GM10266 (cell line): ENCODE measurements around the gene GABRB1.

Experiments
- DNase-seq: peaks from one replicate; pipeline ENCODE4 v3.0.0; 2012; ENCODE audit errors: extremely low spot score
- TF ChIP-seq, protein P1 (sequence below): IDR thresholded peaks from 2 replicates; pipeline ENCODE4 v1.5.1; 2012; ENCODE audit warnings: mild to moderate bottlenecking, low read depth; ENCODE audit not compliant: control insufficient read depth, insufficient read depth; ENCODE audit errors: missing control alignments

Gene GABRB1

DNA sequence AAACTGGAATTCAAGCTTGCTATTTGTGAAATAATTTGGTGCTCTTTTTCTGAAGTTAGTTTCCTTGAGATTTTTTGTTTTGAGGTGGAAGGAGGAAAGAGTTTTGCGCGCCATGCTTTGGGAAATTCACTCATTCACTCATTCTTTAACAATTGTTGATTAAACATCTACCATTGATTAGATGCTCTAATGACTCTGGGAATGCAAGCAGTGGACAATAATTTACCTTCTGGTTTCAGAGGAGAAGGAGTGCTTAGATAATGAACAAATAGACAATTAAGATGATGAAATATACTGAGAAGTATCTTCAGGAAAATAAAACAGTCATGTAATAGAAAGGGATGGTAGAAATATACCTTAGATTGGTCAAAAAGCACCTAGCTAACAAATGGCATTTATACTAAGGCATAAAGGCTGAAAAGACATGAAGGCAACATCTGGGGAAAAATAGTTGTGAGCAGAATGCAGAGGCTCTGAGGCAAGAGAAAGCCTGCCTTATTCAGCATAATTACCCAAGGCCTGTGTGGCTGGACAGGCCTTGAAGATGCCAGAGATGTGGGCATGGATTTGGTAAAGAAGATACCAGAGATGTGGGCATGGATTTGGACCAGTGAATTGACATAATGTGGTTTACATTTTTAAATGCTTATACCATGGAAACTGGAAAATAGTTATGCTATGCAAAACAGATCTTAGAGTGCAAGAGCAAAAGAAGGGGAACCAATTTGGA, 434.9 kb downstream of the GABRB1 start:
- no peak for DNase-seq
- TF ChIP-seq, protein P1, sequence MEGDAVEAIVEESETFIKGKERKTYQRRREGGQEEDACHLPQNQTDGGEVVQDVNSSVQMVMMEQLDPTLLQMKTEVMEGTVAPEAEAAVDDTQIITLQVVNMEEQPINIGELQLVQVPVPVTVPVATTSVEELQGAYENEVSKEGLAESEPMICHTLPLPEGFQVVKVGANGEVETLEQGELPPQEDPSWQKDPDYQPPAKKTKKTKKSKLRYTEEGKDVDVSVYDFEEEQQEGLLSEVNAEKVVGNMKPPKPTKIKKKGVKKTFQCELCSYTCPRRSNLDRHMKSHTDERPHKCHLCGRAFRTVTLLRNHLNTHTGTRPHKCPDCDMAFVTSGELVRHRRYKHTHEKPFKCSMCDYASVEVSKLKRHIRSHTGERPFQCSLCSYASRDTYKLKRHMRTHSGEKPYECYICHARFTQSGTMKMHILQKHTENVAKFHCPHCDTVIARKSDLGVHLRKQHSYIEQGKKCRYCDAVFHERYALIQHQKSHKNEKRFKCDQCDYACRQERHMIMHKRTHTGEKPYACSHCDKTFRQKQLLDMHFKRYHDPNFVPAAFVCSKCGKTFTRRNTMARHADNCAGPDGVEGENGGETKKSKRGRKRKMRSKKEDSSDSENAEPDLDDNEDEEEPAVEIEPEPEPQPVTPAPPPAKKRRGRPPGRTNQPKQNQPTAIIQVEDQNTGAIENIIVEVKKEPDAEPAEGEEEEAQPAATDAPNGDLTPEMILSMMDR, result no peak

DNA sequence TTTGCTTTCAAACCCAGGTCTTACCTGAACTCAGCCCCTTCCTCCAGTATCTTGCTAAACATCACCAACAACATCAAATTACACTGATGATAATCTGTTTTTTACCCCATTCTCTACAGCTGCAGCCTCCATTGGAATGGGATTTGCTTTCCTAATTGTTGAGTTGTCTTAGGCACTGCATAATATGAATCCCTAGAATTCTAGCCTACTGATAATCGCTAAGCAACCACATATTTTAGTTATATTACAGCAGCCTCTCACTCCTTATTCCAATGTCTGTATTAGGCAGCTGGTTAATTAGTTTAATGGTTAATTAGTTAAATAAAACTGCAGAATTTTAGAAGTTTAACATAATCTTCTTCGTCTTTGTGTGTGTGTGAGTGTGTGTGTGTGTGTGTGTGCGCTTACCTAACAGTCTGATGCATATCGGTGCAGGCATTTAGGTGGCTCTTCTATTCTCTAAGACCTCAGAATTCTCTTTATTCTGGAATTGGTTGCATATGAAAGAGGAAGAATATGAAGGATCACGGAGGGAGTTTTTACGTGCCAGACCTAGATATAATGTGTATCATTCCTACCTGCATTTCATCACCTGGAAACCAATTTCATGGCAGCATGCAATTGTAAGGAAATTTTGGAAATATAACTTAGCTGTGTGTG, 437.5 kb downstream of the GABRB1 start:
- DNase-seq, result no peak
- TF ChIP-seq, protein P1, result no peak

DNA sequence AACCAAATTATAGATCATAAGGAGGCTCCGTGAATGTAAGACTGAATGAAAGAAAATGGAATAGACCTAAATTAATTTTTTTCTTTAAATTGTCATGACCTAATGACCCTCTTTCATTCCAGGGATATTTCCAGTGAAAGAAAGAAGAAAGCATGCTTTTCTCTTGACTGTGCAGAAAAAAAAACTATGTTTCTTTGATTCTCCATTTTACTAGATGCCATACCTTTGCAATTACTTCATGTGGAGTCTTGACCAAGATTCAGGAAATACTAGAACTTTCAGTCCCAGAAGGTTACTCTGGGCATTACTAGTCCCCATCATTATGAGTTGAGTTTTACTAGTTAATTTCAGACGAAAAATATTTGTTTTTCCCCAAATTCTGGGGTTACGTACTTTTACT, 438.6 kb downstream of the GABRB1 start:
- DNase-seq, result no peak
- TF ChIP-seq, protein P1, result no peak

DNA sequence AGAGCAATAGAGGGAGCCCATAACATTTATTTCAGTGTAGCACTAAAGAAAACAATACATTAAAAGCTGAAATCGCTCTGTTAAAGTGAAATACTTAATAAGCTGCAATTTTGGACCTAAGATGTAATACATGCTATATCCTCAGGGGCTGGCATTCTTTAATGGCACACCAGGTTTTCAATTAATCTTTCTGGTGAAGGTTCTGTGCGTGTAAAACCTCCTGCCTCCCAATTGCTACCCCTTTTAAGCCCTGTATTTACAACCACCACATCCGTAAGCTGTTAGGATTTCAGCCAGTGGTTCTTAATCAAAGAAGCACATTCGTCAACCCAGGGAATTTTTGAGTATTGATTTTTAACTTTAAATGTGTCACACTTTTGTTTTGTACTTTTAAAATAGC, 439.7 kb downstream of the GABRB1 start:
- TF ChIP-seq, protein P1, result no peak
- no peak for DNase-seq

DNA sequence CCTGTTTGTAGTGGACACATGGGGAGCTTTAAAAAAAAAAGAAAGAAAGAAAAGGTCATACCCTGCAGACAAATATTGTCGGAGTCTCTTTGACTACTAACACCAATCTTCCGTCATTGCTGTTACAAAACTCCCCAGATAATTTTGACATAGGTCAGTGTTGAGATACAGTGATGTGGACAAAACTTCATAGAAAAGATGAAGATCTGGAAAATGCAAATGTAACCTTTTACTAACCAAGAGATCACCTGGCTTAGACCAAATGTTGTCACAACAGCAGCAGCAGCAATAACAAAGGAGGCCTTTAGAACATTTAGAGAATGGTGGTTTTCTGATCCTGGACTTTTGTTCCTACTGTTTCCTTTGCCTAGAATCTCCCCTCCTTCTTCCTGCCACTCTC, 440.2 kb downstream of the GABRB1 start:
- TF ChIP-seq, protein P1, result no peak
- no peak for DNase-seq

DNA sequence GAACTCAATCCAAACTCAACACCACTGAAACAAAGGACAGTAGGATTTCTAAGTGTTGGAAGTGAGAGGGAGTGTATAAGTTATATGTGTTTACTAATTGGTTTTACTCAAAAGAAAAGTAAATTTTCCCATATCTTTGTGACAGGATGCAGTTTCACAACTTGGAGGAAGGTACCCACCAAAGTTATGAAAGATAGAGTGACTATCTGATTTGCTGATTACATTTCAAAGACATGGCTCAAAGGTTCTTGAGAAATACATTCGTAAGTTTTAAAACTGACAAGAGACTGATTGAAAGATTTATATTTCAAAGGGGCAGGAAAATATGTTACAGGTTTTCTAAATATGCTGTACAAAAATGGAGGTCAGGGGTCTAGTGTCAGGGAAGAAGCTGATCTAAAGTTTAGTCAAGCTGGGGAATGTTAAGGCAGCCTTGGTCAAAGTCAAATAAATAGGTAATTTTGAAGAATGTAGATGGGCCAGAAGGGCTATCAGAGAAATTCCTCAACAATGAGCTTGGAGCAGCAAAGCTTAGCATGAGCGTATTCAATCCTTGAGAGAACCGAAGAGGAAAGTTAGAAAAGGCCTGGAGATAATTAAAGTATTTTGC, 441.9 kb downstream of the GABRB1 start:
- TF ChIP-seq, protein P1, result no peak
- no peak for DNase-seq

DNA sequence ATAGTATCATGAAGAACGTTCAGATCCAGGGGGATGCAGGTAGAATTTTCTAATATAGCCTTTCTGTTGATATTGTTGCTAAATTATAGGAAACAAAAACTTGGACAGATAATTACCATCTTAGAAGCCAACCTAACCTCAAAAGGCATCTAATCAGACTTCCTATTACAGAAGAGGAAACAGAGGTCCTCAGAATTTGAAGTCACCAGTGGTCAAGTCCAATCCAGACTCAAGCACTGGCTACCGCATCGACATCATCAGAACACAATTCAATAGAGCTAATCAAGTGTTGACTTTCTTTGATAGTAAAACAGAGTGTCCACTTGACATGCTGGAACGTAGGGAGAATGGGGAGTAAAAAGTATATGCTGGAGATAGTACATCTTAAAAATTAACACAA, 443.4 kb downstream of the GABRB1 start:
- no peak for DNase-seq
- TF ChIP-seq, protein P1, result no peak
